Prostate gland (tissue), 2 donors: Measurements from ENCODE around the gene LRP2BP. TPM values are rescaled to one million over a fixed set of nuclear protein-coding genes. Genes with fewer than 3 reads are reported as not detected.

Source experiments
- DNase-seq: peaks from one replicate; pipeline ENCODE4 v3.0.0-alpha.2; 2019; ENCODE audit warnings: low spot score
- H3K27ac ChIP-seq, 2 donors: fragments of 200-600 bp; sonication (generic); 2 replicates each; pipeline ENCODE4 v1.5.1; 2017 to 2019
- H3K27me3 ChIP-seq: fragments of 200-600 bp; sonication (generic); replicated peaks from 2 replicates; pipeline ENCODE4 v1.5.1; 2019; ENCODE audit not compliant: insufficient read depth
- H3K36me3 ChIP-seq, 2 donors: fragments of 200-600 bp; sonication (generic); 1 replicate in 1 of 2; 2 replicates in 1 of 2; pipeline versions ENCODE4 v1.5.1 to v1.8.1; 2017 to 2019
- H3K4me1 ChIP-seq: fragments of 200-600 bp; sonication (generic); replicated peaks from 2 replicates; pipeline ENCODE4 v1.5.1; 2019
- H3K4me3 ChIP-seq, 2 donors: fragments of 200-600 bp; sonication (generic); 2 replicates each; pipeline ENCODE4 v1.5.1; 2017 to 2019
- H3K9me3 ChIP-seq: fragments of 200-600 bp; sonication (generic); 2 replicates; pipeline ENCODE4 v1.5.1; 2017
- CTCF ChIP-seq, 4 experiments: fragments of 200-600 bp in 2 of 4; fragments of 450-650 bp in 2 of 4; sonication (generic) in 2 of 4; IDR thresholded peaks; 1 replicate in 3 of 4; 2 replicates in 1 of 4; pipeline ENCODE4 v1.5.1; 2016 to 2019; ENCODE audit warnings: antibody characterized with exemption in 4 of 4, mild to moderate bottlenecking in 2 of 4, moderate library complexity in 2 of 4
- POLR2A ChIP-seq: fragments of 450-650 bp; IDR thresholded peaks from one replicate; pipeline ENCODE4 v1.6.1; 2016; ENCODE audit warnings: antibody characterized with exemption, mild to moderate bottlenecking
- POLR2AphosphoS5 ChIP-seq: sonication (generic); formaldehyde crosslinking; IDR thresholded peaks from one replicate; pipeline ENCODE4 v1.6.1; 2017; ENCODE audit warnings: antibody characterized with exemption
- WGBS: methylation state at CpG from one replicate; pipeline ENCODE4 v1.1.5; 2018; 5-methylcytosine and 5-hydroxymethylcytosine counted together
- intact Hi-C: fragments of 100-400 bp; cut with DNase I; formaldehyde crosslinking; loops from one replicate; pipeline ENCODE4 v1.14.2; 2022
- total RNA-seq, 2 donors: library from RNA; depleted of rRNA; stranded (reverse); fragments of >200 nt; gene quantifications; one replicate each; pipeline ENCODE4 v1.1.0, GENCODE V29; 2016

Gene LRP2BP
- 1 to 10 TPM in 1 of 2 donors, under 1 TPM in 1; 0.32 to 1.4 TPM for total RNA-seq

DNA sequence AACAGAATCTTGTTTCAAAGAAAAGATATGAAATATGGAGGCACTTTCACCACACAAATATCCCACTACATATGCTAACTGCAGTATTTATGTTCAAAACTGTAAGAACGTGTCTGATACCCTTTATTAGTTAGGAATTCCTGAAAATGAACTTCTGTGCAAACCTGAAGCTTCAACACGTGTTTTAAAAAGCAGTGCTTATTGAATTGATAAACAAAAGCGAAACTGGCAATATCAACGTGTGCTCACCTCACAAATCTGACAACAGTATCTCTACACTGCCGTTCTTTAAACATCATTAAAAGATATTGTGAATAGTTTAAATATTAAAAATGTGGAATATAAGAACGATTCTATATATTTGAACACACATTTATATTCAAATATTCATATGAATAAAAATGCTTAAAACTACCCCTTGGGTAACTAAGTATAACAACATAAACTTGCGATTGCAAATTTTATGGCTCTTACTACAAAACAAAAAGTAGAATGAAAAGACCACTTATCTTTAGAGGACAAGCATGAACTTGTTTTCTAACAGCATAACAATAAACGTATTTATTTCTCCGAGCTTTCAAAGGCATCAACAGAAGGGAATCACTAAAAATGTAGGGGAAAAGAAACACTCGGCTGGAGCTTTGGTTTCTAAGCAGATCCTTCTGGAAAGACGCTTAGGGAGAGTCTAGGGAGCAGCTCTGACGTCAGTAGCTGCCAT is at the start of gene LRP2BP:
TSS of gene LRP2BP (minus strand) at position 687 of the 718 bp plus-strand sequence. CDS start 17,738 bp downstream, outside the sequence.
- no peaks in the 10 kb centered on the region for H3K4me1 ChIP-seq
- no peaks in the 10 kb centered on the region for H3K27me3 ChIP-seq
- TF ChIP-seq POLR2AphosphoS5, result peak; percentile 75
- TF ChIP-seq CTCF (IDR thresholded peaks at IDR 0.05), result no peak
- peak; percentile 71 for TF ChIP-seq POLR2A
- no peaks in the 10 kb centered on the region for H3K9me3 ChIP-seq
- H3K36me3 ChIP-seq, result no peaks in the 10 kb centered on the region
- peak within 1 kb of the TSS; percentile 59 to 80 for H3K4me3 ChIP-seq
- H3K27ac ChIP-seq, result peak within 1 kb of the TSS; percentile 99 to 100
- WGBS, result 4% methylated on average over 12 of the region's 12 CpGs
- intact Hi-C loops, result loop anchor here (5.0 to 10.0 kb wide), 4 partner anchors 183 to 639 kb away; partner anchors contain the start of gene SLC25A4
- DNase-seq, result no peak

- Histone ChIP-seq H3K4me3 (no peak overlapping the region), H3K9me3 (no peaks in the 10 kb centered on the region), H3K27ac (no peak overlapping the region), H3K27me3 (no peaks in the 10 kb centered on the region), H3K4me1 (no peaks in the 10 kb centered on the region), H3K36me3 (no peaks in the 10 kb centered on the region)
- intact Hi-C loops, result no loop called here
- no peak for DNase-seq
- TF ChIP-seq POLR2AphosphoS5, result no peak
- no peak for TF ChIP-seq POLR2A
- no peak for TF ChIP-seq CTCF (IDR thresholded peaks at IDR 0.05)
- WGBS, result 95% methylated on average over 2 of the region's 2 CpGs
These were observed 49.5 kb upstream of the LRP2BP start for GRCh38 chr4:185445209-185445608.

DNA sequence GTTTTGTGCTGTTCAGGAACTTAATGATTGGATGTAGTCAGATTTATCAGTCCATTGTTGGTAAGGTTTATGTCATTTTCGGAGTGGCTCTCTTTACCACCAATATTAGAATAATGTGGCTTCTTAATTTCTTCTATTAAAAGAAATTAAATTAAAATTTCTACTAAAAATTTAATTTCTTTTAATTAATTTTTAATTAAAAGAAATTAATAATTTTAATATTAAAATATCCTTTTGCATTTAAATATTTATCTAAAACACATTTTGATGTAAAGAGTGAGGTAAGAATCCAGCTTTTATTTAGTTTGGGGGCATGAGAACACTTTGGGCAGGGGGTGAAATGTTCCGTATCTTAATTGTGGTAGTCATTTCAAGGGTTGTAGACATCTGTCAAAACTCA is 45.8 kb upstream of the LRP2BP start:
- Histone ChIP-seq H3K9me3 (no peaks in the 10 kb centered on the region), H3K27me3 (no peaks in the 10 kb centered on the region), H3K4me1 (no peaks in the 10 kb centered on the region), H3K27ac (no peak overlapping the region), H3K4me3 (no peak overlapping the region), H3K36me3 (no peaks in the 10 kb centered on the region)
- no peak for DNase-seq
- WGBS, result 91% methylated on average over 2 of the region's 2 CpGs
- intact Hi-C loops, result no loop called here
- TF ChIP-seq POLR2AphosphoS5 (no peak), POLR2A (no peak), CTCF (IDR thresholded peaks at IDR 0.05) (no peak)

GRCh38 chr4:185437809-185438208 is 42.1 kb upstream of the LRP2BP start:
- H3K4me1 ChIP-seq, result no peaks in the 10 kb centered on the region
- intact Hi-C loops, result no loop called here
- no peak for DNase-seq

More at GRCh38 chr4:185437809-185438208, 42.1 kb upstream of the LRP2BP start:
- no peak for TF ChIP-seq POLR2AphosphoS5
- no peak for TF ChIP-seq CTCF (IDR thresholded peaks at IDR 0.05)
- no peak for TF ChIP-seq POLR2A
- Histone ChIP-seq H3K27me3 (no peaks in the 10 kb centered on the region), H3K36me3 (no peaks in the 10 kb centered on the region), H3K4me3 (no peak overlapping the region), H3K9me3 (no peaks in the 10 kb centered on the region), H3K27ac (no peak overlapping the region)
